Subcutaneous abdominal adipose tissue (tissue), 5 donors: Measurements from ENCODE around the gene NELFB.

Experiments used
- H3K27ac ChIP-seq: one replicate; pipeline ENCODE4 v1.7.0; 2013; ENCODE audit warnings: low read depth, mild to moderate bottlenecking, inconsistent platforms, low read length, moderate library complexity
- H3K27me3 ChIP-seq, 5 donors: one replicate each; pipeline ENCODE4 v1.7.0; 2013; ENCODE audit warnings: low read length in 5 of 5, inconsistent platforms in 1 of 5; ENCODE audit not compliant: control insufficient read depth in 5 of 5, insufficient read depth in 4 of 5
- H3K36me3 ChIP-seq, 5 donors: one replicate each; pipeline ENCODE4 v1.7.0; 2013; ENCODE audit warnings: low read length in 5 of 5; ENCODE audit not compliant: control insufficient read depth in 5 of 5, insufficient read depth in 5 of 5
- H3K4me1 ChIP-seq, 5 donors: one replicate each; pipeline ENCODE4 v1.7.0; 2013; ENCODE audit warnings: low read length in 5 of 5, mild to moderate bottlenecking in 3 of 5, moderate library complexity in 1 of 5; ENCODE audit not compliant: control insufficient read depth in 5 of 5, insufficient read depth in 5 of 5
- H3K4me3 ChIP-seq, 5 donors: one replicate each; pipeline ENCODE4 v1.7.0; 2013; ENCODE audit warnings: low read length in 5 of 5, low read depth in 1 of 5
- H3K9ac ChIP-seq, 5 donors: one replicate each; pipeline ENCODE4 v1.7.0; 2013; ENCODE audit warnings: low read length in 5 of 5, mild to moderate bottlenecking in 4 of 5, moderate library complexity in 3 of 5
- H3K9me3 ChIP-seq, 5 donors: one replicate each; pipeline ENCODE4 v1.7.0; 2013; ENCODE audit warnings: low read length in 5 of 5; ENCODE audit not compliant: control insufficient read depth in 5 of 5
- donor health status: healthy.
- donor health status: healthy.
- donor health status: healthy.
- donor health status: healthy.
- donor health status: healthy.

NELFB gene

GRCh38 chr9:137296670-137297664 is 41.8 kb downstream of the NELFB start:
- Histone ChIP-seq H3K4me3 (peak overlapping the region in 4 of 5 donors; percentile 49 to 60 (median 58)), H3K27ac (peak overlapping the region; percentile 74), H3K9me3 (peaks cover 0 to 5% (median 4%) of the 10 kb centered on the region in 5 donors), H3K9ac (peak overlapping the region in 3 of 5 donors; percentile 26 to 61 (median 52)), H3K4me1 (peaks cover 0 to 59% (median 43%) of the 10 kb centered on the region in 5 donors), H3K36me3 (peaks cover 0 to 3% (median 0%) of the 10 kb centered on the region in 5 donors), H3K27me3 (peaks cover 31 to 60% (median 54%) of the 10 kb centered on the region in 5 donors)

GRCh38 chr9:137297966-137298365 is 42.8 kb downstream of the NELFB start:
- Histone ChIP-seq H3K4me1 (peaks cover 0 to 65% (median 49%) of the 10 kb centered on the region in 5 donors), H3K4me3 (peak overlapping the region in 2 of 5 donors; percentile 73 to 92), H3K36me3 (peaks cover 0 to 3% (median 0%) of the 10 kb centered on the region in 5 donors), H3K27me3 (peaks cover 31 to 59% (median 53%) of the 10 kb centered on the region in 5 donors), H3K9ac (peak overlapping the region in 2 of 5 donors; percentile 26 to 59), H3K9me3 (peaks cover 0 to 5% (median 4%) of the 10 kb centered on the region in 5 donors), H3K27ac (peak overlapping the region; percentile 74)

- Histone ChIP-seq H3K36me3 (peaks cover 0 to 3% (median 0%) of the 10 kb centered on the region in 5 donors), H3K9me3 (peaks cover 0 to 5% (median 4%) of the 10 kb centered on the region in 5 donors), H3K9ac (peak overlapping the region in 1 of 5 donors; percentile 35), H3K4me1 (peaks cover 0 to 71% (median 54%) of the 10 kb centered on the region in 5 donors), H3K4me3 (peak overlapping the region in 4 of 5 donors; percentile 35 to 92 (median 77)), H3K27me3 (peaks cover 31 to 64% (median 51%) of the 10 kb centered on the region in 5 donors), H3K27ac (peak overlapping the region; percentile 74)
Observed at GRCh38 chr9:137298401-137299202, 43.5 kb downstream of the NELFB start.

GRCh38 chr9:137299203-137299565 is 44.1 kb downstream of the NELFB start:
- Histone ChIP-seq H3K4me1 (peaks cover 0 to 71% (median 53%) of the 10 kb centered on the region in 5 donors), H3K4me3 (peak overlapping the region in 4 of 5 donors; percentile 35 to 92 (median 77)), H3K36me3 (peaks cover 0 to 3% (median 0%) of the 10 kb centered on the region in 5 donors), H3K27me3 (peaks cover 34 to 64% (median 53%) of the 10 kb centered on the region in 5 donors), H3K9ac (peak overlapping the region in 1 of 5 donors; percentile 35), H3K9me3 (peaks cover 0 to 5% (median 3%) of the 10 kb centered on the region in 5 donors), H3K27ac (peak overlapping the region; percentile 60)

- no peaks in the 10 kb centered on the region for H3K9me3 ChIP-seq
- H3K4me3 ChIP-seq, result peak overlapping the region in 4 of 5 donors; percentile 40 to 92 (median 77)
- H3K27me3 ChIP-seq, result peaks cover 38 to 64% (median 57%) of the 10 kb centered on the region in 5 donors
- peaks cover 0 to 3% (median 0%) of the 10 kb centered on the region in 5 donors for H3K36me3 ChIP-seq
- peak overlapping the region; percentile 41 for H3K27ac ChIP-seq
- no peak overlapping the region for H3K9ac ChIP-seq
- H3K4me1 ChIP-seq, result peaks cover 0 to 73% (median 56%) of the 10 kb centered on the region in 5 donors
Observed at GRCh38 chr9:137299938-137300337, 44.8 kb downstream of the NELFB start.

- H3K9me3 ChIP-seq, result no peaks in the 10 kb centered on the region
- H3K27me3 ChIP-seq, result peaks cover 42 to 66% (median 62%) of the 10 kb centered on the region in 5 donors
- peaks cover 0 to 3% (median 0%) of the 10 kb centered on the region in 5 donors for H3K36me3 ChIP-seq
- H3K4me1 ChIP-seq, result peaks cover 5 to 78% (median 60%) of the 10 kb centered on the region in 5 donors
- peak overlapping the region; percentile 41 for H3K27ac ChIP-seq
- peak overlapping the region in 1 of 5 donors; percentile 62 for H3K9ac ChIP-seq
- H3K4me3 ChIP-seq, result peak overlapping the region; percentile 37 to 92 (median 73)
Observed at GRCh38 chr9:137300567-137301080, 45.5 kb downstream of the NELFB start.

GRCh38 chr9:137301081-137301947 is 46.2 kb downstream of the NELFB start:
- Histone ChIP-seq H3K27me3 (peaks cover 46 to 72% (median 66%) of the 10 kb centered on the region in 5 donors), H3K4me3 (peak overlapping the region; percentile 44 to 92 (median 73)), H3K27ac (peak overlapping the region; percentile 41), H3K4me1 (peaks cover 5 to 83% (median 64%) of the 10 kb centered on the region in 5 donors), H3K36me3 (peaks cover 0 to 3% (median 0%) of the 10 kb centered on the region in 5 donors), H3K9me3 (no peaks in the 10 kb centered on the region), H3K9ac (peak overlapping the region in 2 of 5 donors; percentile 62 to 73)

GRCh38 chr9:137302118-137302448 is 47.0 kb downstream of the NELFB start, which contains the start of gene NRARP:
Gene NRARP (minus strand): TSS chr9:137302271. CDS start chr9:137301928, 343 bp downstream.
- no peaks in the 10 kb centered on the region for H3K9me3 ChIP-seq
- peak within 1 kb of the TSS in 4 of 5 donors; percentile 61 to 92 (median 77) for H3K4me3 ChIP-seq
- H3K27ac ChIP-seq, result peak within 1 kb of the TSS; percentile 41
- peaks cover 38 to 73% (median 68%) of the 10 kb centered on the region in 5 donors for H3K27me3 ChIP-seq
- H3K9ac ChIP-seq, result peak within 1 kb of the TSS in 2 of 5 donors; percentile 62 to 73
- H3K4me1 ChIP-seq, result peaks cover 5 to 83% (median 64%) of the 10 kb centered on the region in 5 donors
- H3K36me3 ChIP-seq, result peaks cover 0 to 3% (median 0%) of the 10 kb centered on the region in 5 donors
